GM23338 (cell line): ENCODE measurements around the gene CNST. TPM values are rescaled to one million over a fixed set of nuclear protein-coding genes. Genes with fewer than 3 reads are reported as not detected.

Experiments used
- ATAC-seq: fragments of 200-7000 bp; cut with Tn5 transposase; 3 replicates; pipeline ENCODE4 v1.9.1; 2020
- DNase-seq: peaks from one replicate; pipeline ENCODE4 v3.0.0-alpha.2; 2015; ENCODE audit warnings: low spot score
- H2AFZ ChIP-seq: fragments of 200-600 bp; sonication (generic); 2 replicates; pipeline ENCODE4 v1.8.0; 2016; ENCODE audit warnings: antibody characterized with exemption, mild to moderate bottlenecking, moderate library complexity
- H3F3A ChIP-seq: fragments of 200-600 bp; sonication (generic); replicated peaks from 2 replicates; pipeline ENCODE4 v1.8.0; 2017; ENCODE audit warnings: antibody characterized with exemption, mixed run types, low read depth
- H3K27ac ChIP-seq: fragments of 200-600 bp; sonication (generic); 2 replicates; pipeline ENCODE4 v1.6.1; 2016; ENCODE audit warnings: low read depth
- H3K27me3 ChIP-seq: fragments of 200-600 bp; sonication (generic); 2 replicates; pipeline ENCODE4 v1.8.0; 2016; ENCODE audit warnings: mild to moderate bottlenecking, mixed run types, moderate library complexity; ENCODE audit not compliant: insufficient read depth
- H3K36me3 ChIP-seq: fragments of 200-600 bp; sonication (generic); 2 replicates; pipeline ENCODE4 v1.8.0; 2016; ENCODE audit warnings: mild to moderate bottlenecking; ENCODE audit not compliant: insufficient read depth
- H3K4me1 ChIP-seq: fragments of 200-600 bp; sonication (generic); 2 replicates; pipeline ENCODE4 v1.8.0; 2016; ENCODE audit warnings: mild to moderate bottlenecking, moderate library complexity; ENCODE audit not compliant: insufficient read depth
- H3K4me2 ChIP-seq: fragments of 200-600 bp; sonication (generic); 2 replicates; pipeline ENCODE4 v1.7.1; 2017; ENCODE audit warnings: mixed run types
- H3K4me3 ChIP-seq: fragments of 200-600 bp; sonication (generic); 2 replicates; pipeline ENCODE4 v1.6.1; 2016; ENCODE audit warnings: mixed run types
- H3K79me2 ChIP-seq: fragments of 200-600 bp; sonication (generic); replicated peaks from 2 replicates; pipeline ENCODE4 v1.8.0; 2017; ENCODE audit warnings: mild to moderate bottlenecking; ENCODE audit not compliant: insufficient read depth
- H3K9me2 ChIP-seq: fragments of 200-600 bp; sonication (generic); 2 replicates; pipeline ENCODE4 v1.8.0; 2017; ENCODE audit not compliant: insufficient read depth
- H4K20me1 ChIP-seq: fragments of 200-600 bp; sonication (generic); replicated peaks from 2 replicates; pipeline ENCODE4 v1.8.0; 2017; ENCODE audit warnings: mild to moderate bottlenecking; ENCODE audit not compliant: insufficient read depth
- H3K27ac Mint-ChIP-seq: 2 replicates; pipeline ENCODE4 v1.8.0; 2020; ENCODE audit warnings: inconsistent platforms, mild to moderate bottlenecking, moderate library complexity, mixed read lengths
- H3K27me3 Mint-ChIP-seq: 3 replicates; pipeline ENCODE4 v1.8.0; 2022; ENCODE audit warnings: low read depth, mild to moderate bottlenecking, moderate library complexity, mixed read lengths, inconsistent platforms; ENCODE audit not compliant: insufficient read depth, poor library complexity
- H3K36me3 Mint-ChIP-seq: 3 replicates; pipeline ENCODE4 v1.8.0; 2021; ENCODE audit warnings: low read depth, mild to moderate bottlenecking, inconsistent platforms, moderate library complexity, mixed read lengths
- H3K4me1 Mint-ChIP-seq: 3 replicates; pipeline ENCODE4 v1.8.0; 2020; ENCODE audit warnings: mild to moderate bottlenecking, inconsistent platforms, mixed read lengths
- H3K4me3 Mint-ChIP-seq: 3 replicates; pipeline ENCODE4 v1.8.0; 2021; ENCODE audit warnings: moderate library complexity, mild to moderate bottlenecking, inconsistent platforms, mixed read lengths
- H3K9me3 Mint-ChIP-seq: 3 replicates; pipeline ENCODE4 v1.8.0; 2020; ENCODE audit warnings: moderate library complexity, mild to moderate bottlenecking, inconsistent platforms, mixed read lengths
- CREB1 ChIP-seq: fragments of 250-450 bp; sonication (Bioruptor Pico); IDR thresholded peaks from 2 replicates; pipeline ENCODE4 v1.5.0; 2020; ENCODE audit warnings: low read depth, mild to moderate bottlenecking, moderate library complexity
- EZH2 ChIP-seq: fragments of 200-600 bp; sonication (generic); IDR thresholded peaks from one replicate; pipeline ENCODE4 v1.8.0; 2017; ENCODE audit warnings: antibody characterized with exemption, mild to moderate bottlenecking, low read depth; ENCODE audit not compliant: unreplicated experiment
- EZH2phosphoT487 ChIP-seq: fragments of 200-600 bp; sonication (generic); IDR thresholded peaks from one replicate; pipeline ENCODE4 v1.8.1; 2018; ENCODE audit warnings: antibody characterized with exemption; ENCODE audit not compliant: unreplicated experiment
- JUNB ChIP-seq: IDR thresholded peaks from one replicate; pipeline ENCODE4 v1.6.1; 2016; ENCODE audit warnings: antibody characterized with exemption; ENCODE audit not compliant: unreplicated experiment
- POLR2AphosphoS5 ChIP-seq: IDR thresholded peaks from 2 replicates; pipeline ENCODE4 v1.6.1; 2016; ENCODE audit warnings: antibody characterized with exemption, low read depth
- STAT1 ChIP-seq: IDR thresholded peaks from one replicate; pipeline ENCODE4 v1.6.1; 2016; ENCODE audit warnings: antibody characterized with exemption; ENCODE audit not compliant: unreplicated experiment
- ZNF114 ChIP-seq: fragments of 250-450 bp; sonication (Bioruptor Pico); IDR thresholded peaks from 2 replicates; pipeline ENCODE4 v1.5.0; 2020; ENCODE audit warnings: mild to moderate bottlenecking, moderate library complexity
- ZNF331 ChIP-seq: fragments of 250-450 bp; sonication (Bioruptor Pico); IDR thresholded peaks from 2 replicates; pipeline ENCODE4 v1.5.0; 2020; ENCODE audit warnings: low read depth, mild to moderate bottlenecking, moderate library complexity
- polyA plus RNA-seq: library from polyadenylated mRNA; unstranded; fragments of >200 nt; fragmentation: Nextera tagmentation; extraction: Ambion mirVana; gene quantifications from 2 replicates; pipeline ENCODE4 v1.2.1, GENCODE V29; 2016
- total RNA-seq: library from RNA; depleted of rRNA; stranded (reverse); fragments of >200 nt; shearing (Covaris generic); gene quantifications from 2 replicates; pipeline ENCODE4 v1.2.3, GENCODE V29; 2014
- TF ChIP-seq, protein P1 (sequence below): IDR thresholded peaks from one replicate; pipeline ENCODE4 v1.6.1; 2018; ENCODE audit warnings: antibody characterized with exemption; ENCODE audit not compliant: unreplicated experiment
- TF ChIP-seq, protein P2 (sequence below), 2 experiments: fragments of 200-600 bp in 1 of 2; sonication (generic) in 1 of 2; conservative IDR thresholded peaks; 2 replicates each; pipeline versions ENCODE4 v1.5.1 to v1.6.1; 2016 to 2017; ENCODE audit warnings: antibody characterized with exemption in 2 of 2, low read depth in 2 of 2, mild to moderate bottlenecking in 2 of 2, moderate library complexity in 1 of 2
- TF ChIP-seq, protein P3 (sequence below): IDR thresholded peaks from 2 replicates; pipeline ENCODE4 v1.6.1; 2016; ENCODE audit warnings: antibody characterized with exemption

The CNST gene
- total and polyA plus RNA-seq, 2 experiments from 2014 or later: 8.1 to 17.6 TPM

DNA sequence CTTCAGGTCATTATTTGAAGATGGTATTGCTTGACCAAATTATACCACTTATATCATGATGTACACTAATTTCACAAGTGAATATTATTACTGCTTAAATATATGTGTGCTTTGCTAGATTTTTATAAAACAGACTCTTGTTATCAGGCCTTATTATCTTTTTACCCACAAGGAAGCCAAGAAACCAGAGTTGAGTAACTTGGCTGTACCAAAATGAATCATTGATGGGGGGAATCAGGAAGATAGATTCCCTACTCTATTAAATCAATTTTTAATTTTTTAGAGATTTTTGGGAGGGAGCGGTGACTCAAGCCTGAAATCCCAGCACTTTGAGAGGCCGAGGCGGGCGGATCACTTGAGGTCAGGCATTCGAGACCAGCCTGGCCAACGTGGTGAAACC, 141.9 kb downstream of the CNST start:
- H3K4me3 ChIP-seq: no peak overlapping the region
- no peaks in the 10 kb centered on the region for H3K4me1 ChIP-seq
- no peaks in the 10 kb centered on the region; the same call in 2 of the 3 replicates for H3K4me1 Mint-ChIP-seq
- no peaks in the 10 kb centered on the region for H3K27me3 Mint-ChIP-seq
- peaks cover 14% of the 10 kb centered on the region for H3K36me3 Mint-ChIP-seq
- no peak overlapping the region for H2AFZ ChIP-seq
- 0 out of 2 replicates have a peak, but pooled peaks cover 3% of the 10 kb centered on the region for H3K9me2 ChIP-seq
- no peak overlapping the region for H3K27ac Mint-ChIP-seq
- TF ChIP-seq ZNF331 (CRISPR knock-in tag) (no peak), ZNF114 (CRISPR knock-in tag) (no peak), STAT1 (no peak)
- TF ChIP-seq, protein P1, sequence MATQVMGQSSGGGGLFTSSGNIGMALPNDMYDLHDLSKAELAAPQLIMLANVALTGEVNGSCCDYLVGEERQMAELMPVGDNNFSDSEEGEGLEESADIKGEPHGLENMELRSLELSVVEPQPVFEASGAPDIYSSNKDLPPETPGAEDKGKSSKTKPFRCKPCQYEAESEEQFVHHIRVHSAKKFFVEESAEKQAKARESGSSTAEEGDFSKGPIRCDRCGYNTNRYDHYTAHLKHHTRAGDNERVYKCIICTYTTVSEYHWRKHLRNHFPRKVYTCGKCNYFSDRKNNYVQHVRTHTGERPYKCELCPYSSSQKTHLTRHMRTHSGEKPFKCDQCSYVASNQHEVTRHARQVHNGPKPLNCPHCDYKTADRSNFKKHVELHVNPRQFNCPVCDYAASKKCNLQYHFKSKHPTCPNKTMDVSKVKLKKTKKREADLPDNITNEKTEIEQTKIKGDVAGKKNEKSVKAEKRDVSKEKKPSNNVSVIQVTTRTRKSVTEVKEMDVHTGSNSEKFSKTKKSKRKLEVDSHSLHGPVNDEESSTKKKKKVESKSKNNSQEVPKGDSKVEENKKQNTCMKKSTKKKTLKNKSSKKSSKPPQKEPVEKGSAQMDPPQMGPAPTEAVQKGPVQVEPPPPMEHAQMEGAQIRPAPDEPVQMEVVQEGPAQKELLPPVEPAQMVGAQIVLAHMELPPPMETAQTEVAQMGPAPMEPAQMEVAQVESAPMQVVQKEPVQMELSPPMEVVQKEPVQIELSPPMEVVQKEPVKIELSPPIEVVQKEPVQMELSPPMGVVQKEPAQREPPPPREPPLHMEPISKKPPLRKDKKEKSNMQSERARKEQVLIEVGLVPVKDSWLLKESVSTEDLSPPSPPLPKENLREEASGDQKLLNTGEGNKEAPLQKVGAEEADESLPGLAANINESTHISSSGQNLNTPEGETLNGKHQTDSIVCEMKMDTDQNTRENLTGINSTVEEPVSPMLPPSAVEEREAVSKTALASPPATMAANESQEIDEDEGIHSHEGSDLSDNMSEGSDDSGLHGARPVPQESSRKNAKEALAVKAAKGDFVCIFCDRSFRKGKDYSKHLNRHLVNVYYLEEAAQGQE: no peak
- TF ChIP-seq, protein P2, sequence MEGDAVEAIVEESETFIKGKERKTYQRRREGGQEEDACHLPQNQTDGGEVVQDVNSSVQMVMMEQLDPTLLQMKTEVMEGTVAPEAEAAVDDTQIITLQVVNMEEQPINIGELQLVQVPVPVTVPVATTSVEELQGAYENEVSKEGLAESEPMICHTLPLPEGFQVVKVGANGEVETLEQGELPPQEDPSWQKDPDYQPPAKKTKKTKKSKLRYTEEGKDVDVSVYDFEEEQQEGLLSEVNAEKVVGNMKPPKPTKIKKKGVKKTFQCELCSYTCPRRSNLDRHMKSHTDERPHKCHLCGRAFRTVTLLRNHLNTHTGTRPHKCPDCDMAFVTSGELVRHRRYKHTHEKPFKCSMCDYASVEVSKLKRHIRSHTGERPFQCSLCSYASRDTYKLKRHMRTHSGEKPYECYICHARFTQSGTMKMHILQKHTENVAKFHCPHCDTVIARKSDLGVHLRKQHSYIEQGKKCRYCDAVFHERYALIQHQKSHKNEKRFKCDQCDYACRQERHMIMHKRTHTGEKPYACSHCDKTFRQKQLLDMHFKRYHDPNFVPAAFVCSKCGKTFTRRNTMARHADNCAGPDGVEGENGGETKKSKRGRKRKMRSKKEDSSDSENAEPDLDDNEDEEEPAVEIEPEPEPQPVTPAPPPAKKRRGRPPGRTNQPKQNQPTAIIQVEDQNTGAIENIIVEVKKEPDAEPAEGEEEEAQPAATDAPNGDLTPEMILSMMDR (conservative IDR thresholded peaks at IDR 0.05; ENCODE audit: low read depth in 2 of 2): no peak
- H3K4me3 Mint-ChIP-seq: no peak overlapping the region
- DNase-seq (no peak), ATAC-seq (no peak)
- no peaks in the 10 kb centered on the region for H3K79me2 ChIP-seq
- no peak overlapping the region for H3K4me2 ChIP-seq
- H3K36me3 ChIP-seq: no peaks in the 10 kb centered on the region
- no peaks in the 10 kb centered on the region for H3F3A ChIP-seq
- H3K27me3 ChIP-seq: no peaks in the 10 kb centered on the region
- no peaks in the 10 kb centered on the region for H4K20me1 ChIP-seq
- H3K27ac ChIP-seq: no peak overlapping the region
- H3K9me3 Mint-ChIP-seq: peaks cover 27% of the 10 kb centered on the region

DNA sequence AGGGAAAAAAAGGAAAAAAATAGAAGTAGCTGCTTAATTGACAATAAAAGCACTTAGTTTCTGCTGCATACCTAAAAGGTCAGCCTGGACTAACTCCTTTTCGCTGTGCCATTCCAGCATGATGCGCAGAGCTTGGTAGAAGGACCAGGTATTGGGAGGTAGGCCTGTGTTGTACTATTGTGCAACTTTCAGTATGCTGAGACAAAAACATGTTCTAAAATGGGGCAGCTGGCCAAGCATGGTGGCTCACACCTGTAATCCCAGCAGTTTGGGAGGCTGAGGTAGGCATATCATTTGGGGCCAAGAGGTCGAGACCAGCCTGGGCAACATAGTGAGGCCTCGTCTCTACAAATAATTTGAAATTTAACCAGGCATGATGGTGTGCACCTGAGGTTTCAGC, 142.9 kb downstream of the CNST start:
- ATAC-seq (no peak), DNase-seq (no peak)
- Mint-ChIP-seq H3K36me3 (peaks cover 14% of the 10 kb centered on the region), H3K4me3 (no peak overlapping the region), H3K27me3 (no peaks in the 10 kb centered on the region), H3K27ac (no peak overlapping the region), H3K4me1 (no peaks in the 10 kb centered on the region; the same call in 2 of the 3 replicates), H3K9me3 (peaks cover 35% of the 10 kb centered on the region)
- Histone ChIP-seq H3K4me3 (no peak overlapping the region), H3K79me2 (no peaks in the 10 kb centered on the region), H2AFZ (no peak overlapping the region), H3K4me1 (no peaks in the 10 kb centered on the region), H4K20me1 (no peaks in the 10 kb centered on the region), H3K36me3 (no peaks in the 10 kb centered on the region), H3K27me3 (no peaks in the 10 kb centered on the region), H3K27ac (no peak overlapping the region), H3F3A (no peaks in the 10 kb centered on the region), H3K4me2 (no peak overlapping the region), H3K9me2 (0 out of 2 replicates have a peak, but pooled peaks cover 3% of the 10 kb centered on the region)
- no peak for TF ChIP-seq ZNF114 (CRISPR knock-in tag)
- TF ChIP-seq CREB1 (CRISPR knock-in tag): no peak
- TF ChIP-seq, protein P2 (conservative IDR thresholded peaks at IDR 0.05; ENCODE audit: low read depth in 2 of 2): no peak
- TF ChIP-seq POLR2AphosphoS5: no peak
- TF ChIP-seq, protein P3, sequence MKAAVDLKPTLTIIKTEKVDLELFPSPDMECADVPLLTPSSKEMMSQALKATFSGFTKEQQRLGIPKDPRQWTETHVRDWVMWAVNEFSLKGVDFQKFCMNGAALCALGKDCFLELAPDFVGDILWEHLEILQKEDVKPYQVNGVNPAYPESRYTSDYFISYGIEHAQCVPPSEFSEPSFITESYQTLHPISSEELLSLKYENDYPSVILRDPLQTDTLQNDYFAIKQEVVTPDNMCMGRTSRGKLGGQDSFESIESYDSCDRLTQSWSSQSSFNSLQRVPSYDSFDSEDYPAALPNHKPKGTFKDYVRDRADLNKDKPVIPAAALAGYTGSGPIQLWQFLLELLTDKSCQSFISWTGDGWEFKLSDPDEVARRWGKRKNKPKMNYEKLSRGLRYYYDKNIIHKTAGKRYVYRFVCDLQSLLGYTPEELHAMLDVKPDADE: no peak
- TF ChIP-seq STAT1: no peak
- no peak for TF ChIP-seq EZH2
- no peak for TF ChIP-seq JUNB
- TF ChIP-seq EZH2phosphoT487: no peak
